HG02798 (cell line): ENCODE data around the gene SLC45A2.

Source experiments
- ATAC-seq: cut with Tn5 transposase; IDR thresholded peaks from one replicate; pipeline ENCODE4 v1.9.1; 2021; ENCODE audit warnings: mild to moderate bottlenecking; ENCODE audit not compliant: unreplicated experiment, poor library complexity

The SLC45A2 gene

DNA sequence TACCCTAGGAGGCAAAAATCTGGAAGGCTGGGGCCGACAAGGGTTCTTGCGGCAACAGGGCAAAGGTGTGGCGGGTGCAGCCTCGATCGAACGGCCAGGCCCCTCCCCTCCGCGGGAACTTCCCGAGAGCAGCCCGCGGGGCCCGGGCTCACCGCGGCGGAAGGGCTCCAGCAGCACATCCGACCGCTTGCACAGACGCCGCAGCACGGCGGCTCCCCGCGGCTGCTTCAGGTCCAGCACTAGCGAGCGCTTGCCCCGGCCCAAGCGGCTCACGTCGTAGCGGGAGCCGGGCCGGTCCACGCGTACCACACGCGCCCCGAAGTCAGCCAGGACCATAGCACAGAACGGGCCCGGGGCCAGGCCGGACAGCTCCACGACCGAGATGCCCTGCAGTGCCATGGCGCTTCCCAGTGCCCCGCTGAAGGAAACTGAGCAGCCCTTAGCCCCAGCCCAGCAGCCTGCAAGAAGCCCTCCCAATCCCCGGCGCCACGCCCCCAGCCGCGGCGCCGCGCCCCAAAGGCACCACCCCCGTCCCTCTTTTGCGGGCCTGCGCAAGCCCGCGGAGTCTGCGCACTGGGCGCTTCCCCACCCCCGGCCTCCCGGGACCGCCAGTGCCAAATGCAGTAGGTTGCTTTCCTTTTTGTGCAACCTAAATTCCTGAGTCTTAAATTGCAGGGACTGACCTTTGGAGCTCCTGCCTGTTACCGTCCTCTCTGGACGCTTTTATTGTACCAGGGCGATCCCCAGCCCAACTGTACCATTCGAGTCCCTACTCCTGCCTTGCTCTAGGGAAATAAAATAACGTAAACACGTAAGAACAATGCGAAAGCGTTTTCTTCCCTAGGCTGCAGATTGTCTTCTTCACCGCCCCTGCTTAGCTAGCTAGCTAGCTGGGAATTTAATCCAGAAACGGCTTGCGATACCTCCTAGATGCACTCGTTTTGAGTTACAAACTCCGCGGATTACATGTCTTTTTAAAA is 23.4 kb upstream of the SLC45A2 start, which contains the start of gene AMACR:
TSS of gene AMACR (minus strand) at position 430 of the 980 bp plus-strand sequence. CDS start at position 399, 31 bp downstream.
- peak; percentile 96 for ATAC-seq

DNA sequence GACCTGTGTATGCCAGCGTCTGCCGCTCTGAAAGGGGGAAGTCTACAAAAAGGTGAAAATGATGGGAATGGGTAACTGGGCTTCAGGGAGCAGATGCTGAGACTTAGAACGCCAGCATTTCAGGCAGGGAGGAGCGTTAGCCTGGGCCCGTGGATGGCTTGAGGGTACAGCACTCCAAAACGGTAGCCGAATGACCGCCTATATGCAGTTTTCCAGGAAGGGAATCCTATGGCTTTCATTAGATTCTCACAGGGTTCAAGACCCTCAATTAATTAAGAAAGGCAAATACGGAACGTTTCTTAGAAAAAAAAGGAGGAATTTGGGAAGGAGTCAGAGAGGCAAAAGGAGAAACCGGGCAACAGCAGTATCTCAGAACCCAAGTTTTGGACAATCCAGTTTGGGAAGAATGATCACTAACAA is 22.7 kb upstream of the SLC45A2 start:
- no peak for ATAC-seq

- no peak for ATAC-seq
Observed at GRCh38 chr5:34005681-34006080, 21.2 kb upstream of the SLC45A2 start.

- ATAC-seq, result no peak
Observed at GRCh38 chr5:34005211-34005610, 20.7 kb upstream of the SLC45A2 start.

DNA sequence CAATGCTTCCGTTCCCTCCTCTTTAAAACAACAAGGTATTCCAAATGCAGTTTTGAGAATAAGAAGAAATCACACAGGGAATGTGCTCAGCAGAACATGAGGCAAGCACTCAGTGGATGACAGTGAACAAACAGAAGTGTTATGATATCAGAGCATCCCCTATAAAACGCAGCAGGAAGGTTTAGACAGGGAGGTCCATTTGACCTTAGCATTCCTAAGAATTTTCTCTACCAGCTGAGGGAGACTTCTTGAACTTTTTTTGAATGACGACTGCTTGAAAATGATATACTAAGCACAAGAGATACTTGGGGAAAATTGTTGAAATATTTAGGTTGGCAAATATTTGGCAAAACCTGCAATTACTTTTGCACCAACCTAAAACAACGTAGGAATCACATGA is 19.4 kb upstream of the SLC45A2 start:
- no peak for ATAC-seq

DNA sequence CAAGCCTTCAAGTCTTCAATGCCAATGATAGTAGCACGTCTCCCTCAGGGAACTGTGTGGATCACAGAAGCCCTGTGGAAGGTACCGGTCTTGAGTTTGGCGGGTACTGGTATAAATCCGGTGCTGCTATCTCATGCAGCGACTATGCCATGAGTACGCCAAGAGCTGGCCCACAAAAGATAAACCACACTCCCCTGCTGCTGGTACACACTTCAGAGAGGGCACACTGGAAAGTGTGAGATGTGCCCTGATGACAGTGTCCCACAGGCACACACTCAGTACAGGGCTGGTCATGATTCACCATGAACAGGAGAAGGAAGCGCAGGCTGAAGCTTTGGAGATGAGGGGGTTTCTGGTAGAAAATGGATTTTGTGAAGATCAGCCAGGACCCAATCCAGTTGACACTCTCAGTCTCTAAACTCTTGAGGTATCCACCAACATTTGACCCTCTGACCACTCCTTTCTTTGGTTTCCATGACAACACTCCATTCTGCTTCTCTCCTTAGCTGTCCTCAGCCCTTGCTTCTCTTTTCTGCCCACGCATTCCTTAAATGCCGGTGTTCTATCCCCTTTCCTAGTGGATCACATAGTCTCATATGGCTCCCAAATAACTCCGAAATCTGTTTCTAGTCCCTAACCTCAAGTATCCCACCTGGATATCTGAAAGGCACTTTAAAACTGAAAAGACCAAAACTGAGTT is 18.3 kb upstream of the SLC45A2 start:
- ATAC-seq, result no peak

- no peak for ATAC-seq
Observed at GRCh38 chr5:34001241-34001841, 16.8 kb upstream of the SLC45A2 start.

GRCh38 chr5:33999978-34000377 is 15.5 kb upstream of the SLC45A2 start:
- no peak for ATAC-seq

DNA sequence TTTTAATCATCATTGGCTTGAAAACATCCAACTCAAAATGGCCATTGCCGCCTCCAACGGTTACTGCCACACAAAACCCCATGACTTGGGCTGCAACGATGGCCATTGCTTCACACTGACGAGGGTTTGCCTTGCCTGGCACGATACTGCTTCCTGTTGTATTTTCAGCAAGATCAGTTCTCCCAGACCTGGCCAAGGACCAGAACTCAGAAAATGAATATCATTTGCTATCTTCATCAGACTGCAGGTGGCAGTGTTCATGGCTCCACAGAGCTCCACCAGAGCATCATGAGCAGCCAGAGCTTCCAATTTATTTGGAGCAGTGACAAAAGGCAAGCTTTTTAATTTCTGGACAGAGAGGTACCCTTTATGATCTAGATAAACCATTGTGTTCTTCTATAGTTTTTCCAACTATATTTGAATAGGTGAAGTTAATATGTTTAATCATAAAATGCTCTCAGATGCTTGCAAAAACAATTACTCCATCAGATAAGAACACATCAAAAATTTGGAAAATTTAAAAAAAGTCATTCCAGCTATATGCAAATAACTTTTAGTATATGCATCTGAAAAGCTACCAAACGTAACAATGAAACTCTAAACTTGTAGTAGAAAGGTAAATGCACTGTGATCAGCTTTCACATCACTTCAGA is 13.0 kb upstream of the SLC45A2 start:
- ATAC-seq, result peak; percentile 83

GRCh38 chr5:33995865-33996264 is 11.4 kb upstream of the SLC45A2 start:
- ATAC-seq, result no peak

DNA sequence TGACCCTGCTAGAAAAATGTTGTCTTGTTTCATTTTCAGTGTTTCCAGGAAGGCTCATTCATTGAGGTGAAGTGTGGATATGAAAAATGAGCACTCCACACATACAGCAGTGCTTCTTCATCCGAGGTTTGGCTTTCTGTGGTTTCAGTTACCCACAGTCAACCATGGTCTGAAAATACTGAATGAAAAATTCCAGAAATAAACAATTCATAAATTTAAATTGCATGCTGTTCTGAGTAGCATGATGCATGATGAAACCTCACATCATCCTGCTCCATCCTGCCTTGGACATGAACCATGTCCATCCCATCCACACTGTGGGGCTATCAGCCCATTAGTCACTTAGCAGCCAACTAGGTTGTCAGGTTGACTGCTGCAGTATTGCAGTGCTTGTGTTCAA is 10.4 kb upstream of the SLC45A2 start:
- no peak for ATAC-seq

DNA sequence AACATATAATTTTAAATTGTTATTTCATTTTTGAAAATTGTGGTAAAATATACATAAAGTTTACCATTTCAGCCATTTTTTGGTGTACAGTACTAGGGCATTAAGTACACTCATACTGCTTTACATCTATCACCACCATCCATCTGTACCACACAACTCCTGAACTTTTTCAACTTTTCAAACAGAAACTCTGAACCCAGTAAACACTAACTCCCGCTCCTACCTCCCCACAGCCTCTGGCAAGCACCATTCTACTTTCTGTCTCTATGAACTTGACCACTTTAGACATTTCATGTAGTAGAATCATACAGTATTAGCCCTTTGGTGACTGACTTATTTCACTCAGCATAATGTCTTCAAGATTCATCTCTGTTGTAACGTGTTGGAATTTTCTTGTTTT is 8.4 kb upstream of the SLC45A2 start:
- no peak for ATAC-seq

- ATAC-seq, result no peak
Observed at GRCh38 chr5:33985447-33985846, 954 bp upstream of the SLC45A2 start.

DNA sequence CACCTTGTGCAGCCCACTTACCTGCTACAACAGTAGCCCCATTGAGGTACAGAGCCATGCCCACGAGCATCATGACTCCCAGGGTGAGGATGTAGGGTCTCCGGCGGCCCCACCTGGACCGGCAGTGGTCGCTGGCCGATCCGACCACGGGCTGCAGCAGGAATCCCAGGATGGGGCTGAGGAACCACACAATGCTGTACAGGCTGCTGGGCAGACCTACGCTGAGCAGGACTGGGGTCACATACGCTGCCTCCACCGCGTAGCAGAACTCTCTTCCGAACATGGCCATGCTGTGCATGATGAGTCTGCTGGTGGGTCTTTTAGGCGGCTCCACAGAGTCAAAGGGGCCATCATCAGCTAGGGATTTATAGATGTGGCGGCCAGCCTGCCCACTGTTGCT is 315 bp downstream of the SLC45A2 start:
- no peak for ATAC-seq

- no peak for ATAC-seq
Observed at GRCh38 chr5:33981408-33982162, 2.9 kb downstream of the SLC45A2 start.

GRCh38 chr5:33980030-33980429 is 4.5 kb downstream of the SLC45A2 start:
- no peak for ATAC-seq

- ATAC-seq, result no peak
Observed at GRCh38 chr5:33978306-33978705, 6.2 kb downstream of the SLC45A2 start.

- no peak for ATAC-seq
Observed at GRCh38 chr5:33976307-33976706, 8.2 kb downstream of the SLC45A2 start.

GRCh38 chr5:33975852-33976251 is 8.6 kb downstream of the SLC45A2 start:
- ATAC-seq, result no peak

- peak; percentile 58 for ATAC-seq
Observed at GRCh38 chr5:33973271-33973670, 11.2 kb downstream of the SLC45A2 start.
